Brain microvascular endothelial cell (primary cell): ENCODE data around the gene TUBB6.
A peak's percentile ranks its signal among the peaks of the same experiment; 100 is the strongest.

Source experiments
- DNase-seq: peaks from one replicate; pipeline ENCODE4 v3.0.0-alpha.2; 2020
- H3K27ac ChIP-seq: fragments of 250-450 bp; sonication (Bioruptor Pico); 2 replicates; pipeline ENCODE4 v1.5.1; 2020; ENCODE audit warnings: mild to moderate bottlenecking, moderate library complexity
- H3K27me3 ChIP-seq: fragments of 250-450 bp; sonication (Bioruptor Pico); replicated peaks from 2 replicates; pipeline ENCODE4 v1.5.1; 2020; ENCODE audit warnings: mild to moderate bottlenecking
- H3K36me3 ChIP-seq: fragments of 250-450 bp; sonication (Bioruptor Pico); replicated peaks from 2 replicates; pipeline ENCODE4 v1.5.1; 2020; ENCODE audit warnings: mild to moderate bottlenecking
- H3K4me3 ChIP-seq: 2 replicates; pipeline ENCODE4 v1.5.1; 2011; ENCODE audit warnings: low read depth, mild to moderate bottlenecking, control low read depth, low read length, moderate library complexity
- CTCF ChIP-seq: IDR thresholded peaks from 2 replicates; pipeline ENCODE4 v1.5.1; 2011; ENCODE audit warnings: low read depth, mild to moderate bottlenecking, moderate library complexity, low read length, control low read depth, inconsistent platforms; ENCODE audit errors: missing control alignments
- in situ Hi-C: cut with HindIII; loops from 2 replicates; pipeline ENCODE4 v1.10.0; 2017; ENCODE audit warnings: low sequenced_read_pairs, low pct_ligation_motif_present

TUBB6 gene

GRCh38 chr18:12274793-12275192, 33.2 kb upstream of the TUBB6 start:
- TF ChIP-seq CTCF: no peak
- Histone ChIP-seq H3K4me3 (no peak overlapping the region), H3K36me3 (no peaks in the 10 kb centered on the region), H3K27me3 (no peaks in the 10 kb centered on the region), H3K27ac (no peak overlapping the region)
- in situ Hi-C loops: no loop called here
- DNase-seq: no peak

GRCh38 chr18:12276736-12277554, 31.1 kb upstream of the TUBB6 start:
- TF ChIP-seq CTCF: no peak
- no peak for DNase-seq
- Histone ChIP-seq H3K27ac (no peak overlapping the region), H3K27me3 (no peaks in the 10 kb centered on the region), H3K4me3 (no peak overlapping the region), H3K36me3 (no peaks in the 10 kb centered on the region)
- in situ Hi-C loops: no loop called here

GRCh38 chr18:12278215-12278671, 29.8 kb upstream of the TUBB6 start:
- TF ChIP-seq CTCF: peak; percentile 23
- peak overlapping the region; percentile 91 for H3K27ac ChIP-seq
- peak overlapping the region; percentile 49 for H3K4me3 ChIP-seq
- no peaks in the 10 kb centered on the region for H3K36me3 ChIP-seq
- H3K27me3 ChIP-seq: no peaks in the 10 kb centered on the region
- DNase-seq: no peak
- in situ Hi-C loops: no loop called here

- Histone ChIP-seq H3K27ac (peak overlapping the region; percentile 91), H3K27me3 (no peaks in the 10 kb centered on the region), H3K36me3 (no peaks in the 10 kb centered on the region), H3K4me3 (peak overlapping the region; percentile 49)
- TF ChIP-seq CTCF: peak; percentile 35
- peak; percentile 95 for DNase-seq
- in situ Hi-C loops: no loop called here
Observed at GRCh38 chr18:12278741-12279682, 29.0 kb upstream of the TUBB6 start.

- no peaks in the 10 kb centered on the region for H3K36me3 ChIP-seq
- no peak for TF ChIP-seq CTCF
- peak overlapping the region; percentile 91 for H3K27ac ChIP-seq
- in situ Hi-C loops: no loop called here
- no peak overlapping the region for H3K4me3 ChIP-seq
- no peak for DNase-seq
- no peaks in the 10 kb centered on the region for H3K27me3 ChIP-seq
Observed at GRCh38 chr18:12279781-12280531, 28.1 kb upstream of the TUBB6 start.
